HG03520 (cell line): ENCODE results near the gene PDZRN3.

Source experiments
- ATAC-seq: cut with Tn5 transposase; IDR thresholded peaks from one replicate; pipeline ENCODE4 v1.9.1; 2021; ENCODE audit warnings: mild to moderate bottlenecking, moderate library complexity; ENCODE audit not compliant: unreplicated experiment

The PDZRN3 gene

GRCh38 chr3:73401059-73401458 lies 223.7 kb downstream of the PDZRN3 start:
- no peak for ATAC-seq

GRCh38 chr3:73399666-73400253 lies 225.0 kb downstream of the PDZRN3 start:
- ATAC-seq: no peak

- ATAC-seq: no peak
These were observed 225.6 kb downstream of the PDZRN3 start for GRCh38 chr3:73399106-73399505.

GRCh38 chr3:73398084-73398483 lies 226.7 kb downstream of the PDZRN3 start:
- no peak for ATAC-seq

- ATAC-seq: no peak
These were observed 230.5 kb downstream of the PDZRN3 start for GRCh38 chr3:73394240-73394639.

GRCh38 chr3:73393005-73393404 lies 231.7 kb downstream of the PDZRN3 start:
- no peak for ATAC-seq

- no peak for ATAC-seq
These were observed 232.8 kb downstream of the PDZRN3 start for GRCh38 chr3:73391984-73392383.

GRCh38 chr3:73389928-73390327 lies 234.8 kb downstream of the PDZRN3 start:
- no peak for ATAC-seq

GRCh38 chr3:73389117-73389813 lies 235.5 kb downstream of the PDZRN3 start:
- no peak for ATAC-seq

GRCh38 chr3:73385568-73385967 lies 239.2 kb downstream of the PDZRN3 start:
- no peak for ATAC-seq

- no peak for ATAC-seq
These were observed 240.4 kb downstream of the PDZRN3 start for GRCh38 chr3:73384091-73384906.

- ATAC-seq: no peak
These were observed 241.2 kb downstream of the PDZRN3 start for GRCh38 chr3:73383470-73384049.

GRCh38 chr3:73381551-73381950 lies 243.2 kb downstream of the PDZRN3 start:
- ATAC-seq: no peak

- ATAC-seq: no peak
These were observed 243.8 kb downstream of the PDZRN3 start for GRCh38 chr3:73380735-73381532.

- no peak for ATAC-seq
These were observed 245.3 kb downstream of the PDZRN3 start for GRCh38 chr3:73379465-73379864.

GRCh38 chr3:73378207-73378606 lies 246.5 kb downstream of the PDZRN3 start:
- no peak for ATAC-seq

- no peak for ATAC-seq
These were observed 258.9 kb downstream of the PDZRN3 start for GRCh38 chr3:73365756-73366397.

- no peak for ATAC-seq
These were observed 260.2 kb downstream of the PDZRN3 start for GRCh38 chr3:73364517-73364916.

GRCh38 chr3:73363093-73363492 lies 261.6 kb downstream of the PDZRN3 start:
- ATAC-seq: no peak

- ATAC-seq: no peak
These were observed 263.1 kb downstream of the PDZRN3 start for GRCh38 chr3:73361591-73361990.
